Mesendoderm (in vitro differentiated cells): ENCODE measurements around the gene STRAP.

Experiments
- DNase-seq: peaks from one replicate; pipeline ENCODE4 v3.0.0; 2013
- H2AK5ac ChIP-seq: 2 replicates; pipeline ENCODE4 v1.6.1; 2013; ENCODE audit warnings: low read length, inconsistent platforms
- H2BK120ac ChIP-seq: 2 replicates; pipeline ENCODE4 v1.6.1; 2013; ENCODE audit warnings: low read depth, mild to moderate bottlenecking, low read length, moderate library complexity, mixed read lengths
- H2BK15ac ChIP-seq: replicated peaks from 2 replicates; pipeline ENCODE4 v1.6.1; 2013; ENCODE audit warnings: low read depth, mild to moderate bottlenecking, moderate library complexity
- H2BK5ac ChIP-seq: 2 replicates; pipeline ENCODE4 v1.6.1; 2013; ENCODE audit warnings: low read length, inconsistent platforms
- H3K18ac ChIP-seq: 2 replicates; pipeline ENCODE4 v1.6.1; 2013; ENCODE audit warnings: mild to moderate bottlenecking, low read length, mixed read lengths
- H3K23ac ChIP-seq: one replicate; pipeline ENCODE4 v1.6.1; 2013; ENCODE audit warnings: low read length
- H3K27ac ChIP-seq: 2 replicates; pipeline ENCODE4 v1.5.1; 2013; ENCODE audit warnings: low read depth, mild to moderate bottlenecking, inconsistent platforms, low read length, moderate library complexity
- H3K27me3 ChIP-seq: 2 replicates; pipeline ENCODE4 v1.6.1; 2013; ENCODE audit warnings: low read length, control low read depth, mild to moderate bottlenecking, inconsistent platforms; ENCODE audit not compliant: insufficient read depth, poor library complexity
- H3K36me3 ChIP-seq: 2 replicates; pipeline ENCODE4 v1.6.1; 2013; ENCODE audit warnings: low read length, inconsistent platforms; ENCODE audit not compliant: control insufficient read depth, insufficient read depth
- H3K4ac ChIP-seq: one replicate; pipeline ENCODE4 v1.6.1; 2013; ENCODE audit warnings: low read depth, mild to moderate bottlenecking, low read length, moderate library complexity
- H3K4me1 ChIP-seq: 2 replicates; pipeline ENCODE4 v1.6.1; 2013; ENCODE audit warnings: low read depth, low read length, inconsistent platforms; ENCODE audit not compliant: control insufficient read depth
- H3K4me2 ChIP-seq: 2 replicates; pipeline ENCODE4 v1.6.1; 2013; ENCODE audit warnings: low read length
- H3K4me3 ChIP-seq: 2 replicates; pipeline ENCODE4 v1.5.1; 2013; ENCODE audit warnings: mild to moderate bottlenecking, low read length
- H3K56ac ChIP-seq: one replicate; pipeline ENCODE4 v1.6.1; 2013; ENCODE audit warnings: low read length
- H3K79me1 ChIP-seq: 2 replicates; pipeline ENCODE4 v1.6.1; 2013; ENCODE audit warnings: low read length, inconsistent platforms
- H3K79me2 ChIP-seq: 2 replicates; pipeline ENCODE4 v1.6.1; 2013; ENCODE audit warnings: mild to moderate bottlenecking, low read length; ENCODE audit not compliant: control insufficient read depth, insufficient read depth
- H3K9ac ChIP-seq: 2 replicates; pipeline ENCODE4 v1.6.1; 2013; ENCODE audit warnings: low read length, inconsistent platforms
- H4K5ac ChIP-seq: one replicate; pipeline ENCODE4 v1.6.1; 2013; ENCODE audit warnings: low read length
- H4K8ac ChIP-seq: one replicate; pipeline ENCODE4 v1.6.1; 2013; ENCODE audit warnings: low read depth, mild to moderate bottlenecking, control low read depth, low read length, moderate library complexity
- WGBS: extraction: QIAGEN DNeasy Blood & Tissue Kit; methylation state at CpG from one replicate; pipeline ENCODE4 v1.1.7; 2013; ENCODE audit warnings: low lambda C conversion rate, missing lambda C conversion rate; ENCODE audit not compliant: insufficient coverage; ENCODE audit errors: extremely low coverage; 5-methylcytosine and 5-hydroxymethylcytosine counted together

STRAP gene

DNA sequence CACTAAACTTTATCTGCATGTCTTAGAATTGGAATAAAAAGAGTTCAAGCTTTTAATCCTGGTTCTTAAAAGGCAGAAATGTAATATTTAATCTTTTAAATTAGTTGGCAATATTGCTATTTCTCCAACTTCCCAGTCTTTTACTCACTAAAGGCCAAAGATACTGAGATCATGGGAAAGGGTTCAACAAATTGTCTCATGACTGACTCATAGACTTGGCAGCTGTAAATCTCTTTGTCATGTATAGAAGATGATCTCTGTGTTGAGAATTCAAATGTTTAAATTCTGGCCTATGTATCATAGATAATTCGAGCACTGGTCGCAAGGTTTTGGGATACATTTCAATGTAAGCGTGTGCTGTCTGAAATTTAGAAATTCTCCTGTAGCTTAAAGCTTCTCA lies 40.1 kb upstream of the STRAP start:
- H3K27me3 ChIP-seq = no peaks in the 10 kb centered on the region
- H4K5ac ChIP-seq = no peak overlapping the region
- H3K4me3 ChIP-seq = no peak overlapping the region
- H3K18ac ChIP-seq = no peak overlapping the region
- H3K36me3 ChIP-seq = no peaks in the 10 kb centered on the region
- no peak overlapping the region for H4K8ac ChIP-seq
- DNase-seq = no peak
- H3K27ac ChIP-seq = no peak overlapping the region
- no peak overlapping the region for H2AK5ac ChIP-seq
- no peak overlapping the region for H3K23ac ChIP-seq
- no peak overlapping the region for H3K4me2 ChIP-seq
- WGBS = no CpG with 5 or more reads among the region's 3 CpGs
- H3K4ac ChIP-seq = no peak overlapping the region
- H3K4me1 ChIP-seq = no peaks in the 10 kb centered on the region
- no peak overlapping the region for H3K9ac ChIP-seq
- H3K79me2 ChIP-seq = no peaks in the 10 kb centered on the region
- no peak overlapping the region for H2BK5ac ChIP-seq
- H3K56ac ChIP-seq = no peak overlapping the region
- H3K79me1 ChIP-seq = no peaks in the 10 kb centered on the region
- H2BK15ac ChIP-seq = no peak overlapping the region
- H2BK120ac ChIP-seq = no peak overlapping the region

DNA sequence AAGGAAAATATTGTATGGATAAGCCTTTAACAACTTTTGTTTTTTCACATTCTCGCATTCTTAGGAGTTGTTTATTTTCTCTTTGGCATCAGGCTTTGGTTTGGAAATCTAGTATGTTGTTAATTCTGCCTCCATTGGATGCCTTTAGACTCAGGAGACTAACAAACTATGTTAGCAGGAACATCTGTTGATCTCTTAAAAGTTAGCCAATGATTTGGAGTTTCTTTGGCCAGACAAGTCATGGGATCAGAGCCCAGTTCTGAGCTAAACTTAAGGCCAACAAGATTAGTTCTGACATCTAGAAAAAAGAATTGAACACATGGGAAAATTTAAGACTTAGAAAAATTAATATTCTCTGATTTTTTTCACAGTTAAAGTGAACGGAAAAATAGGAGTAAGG lies 35.3 kb upstream of the STRAP start:
- Histone ChIP-seq H3K27ac (no peak overlapping the region), H2AK5ac (no peak overlapping the region), H3K4me2 (no peak overlapping the region), H3K18ac (no peak overlapping the region), H3K23ac (no peak overlapping the region), H4K5ac (no peak overlapping the region), H3K79me2 (no peaks in the 10 kb centered on the region), H3K56ac (no peak overlapping the region), H2BK120ac (no peak overlapping the region), H2BK5ac (no peak overlapping the region), H4K8ac (no peak overlapping the region), H3K4me1 (no peaks in the 10 kb centered on the region), H2BK15ac (no peak overlapping the region), H3K36me3 (no peaks in the 10 kb centered on the region), H3K4ac (no peak overlapping the region), H3K9ac (no peak overlapping the region), H3K79me1 (no peaks in the 10 kb centered on the region), H3K27me3 (no peaks in the 10 kb centered on the region), H3K4me3 (no peak overlapping the region)
- WGBS = 100% methylated on average over 1 of the region's 2 CpGs
- no peak for DNase-seq

DNA sequence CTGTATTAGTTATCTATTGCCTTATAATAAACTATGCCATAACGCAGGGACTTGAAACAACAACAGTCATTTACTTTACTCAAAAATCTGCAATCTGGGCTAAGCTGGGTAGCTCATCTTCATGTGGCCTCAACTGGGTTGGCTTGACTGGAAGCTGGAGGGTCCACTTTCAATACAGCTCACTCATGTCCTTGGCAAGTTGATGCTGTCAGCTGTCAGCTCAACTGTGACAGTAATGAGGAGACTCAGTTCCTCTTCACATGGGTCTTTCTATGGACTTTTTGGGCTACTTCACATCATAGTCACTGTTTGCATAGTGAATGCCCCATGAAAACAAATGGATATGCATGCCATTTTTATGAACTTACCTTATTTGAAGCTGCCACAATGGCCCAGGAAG lies 33.6 kb upstream of the STRAP start:
- peaks cover 3% of the 10 kb centered on the region for H3K4me1 ChIP-seq
- H3K36me3 ChIP-seq = no peaks in the 10 kb centered on the region
- no peak overlapping the region for H2BK15ac ChIP-seq
- no peak overlapping the region for H3K4me2 ChIP-seq
- H3K79me1 ChIP-seq = no peaks in the 10 kb centered on the region
- no peak overlapping the region for H3K18ac ChIP-seq
- no peak overlapping the region for H2AK5ac ChIP-seq
- no peak overlapping the region for H3K9ac ChIP-seq
- H3K23ac ChIP-seq = no peak overlapping the region
- H3K27ac ChIP-seq = no peak overlapping the region
- H4K5ac ChIP-seq = no peak overlapping the region
- DNase-seq = no peak
- H3K56ac ChIP-seq = no peak overlapping the region
- H4K8ac ChIP-seq = no peak overlapping the region
- H3K4me3 ChIP-seq = no peak overlapping the region
- H3K27me3 ChIP-seq = no peaks in the 10 kb centered on the region
- no peak overlapping the region for H2BK120ac ChIP-seq
- H3K4ac ChIP-seq = no peak overlapping the region
- WGBS = no CpG with 5 or more reads among the region's 1 CpG
- H2BK5ac ChIP-seq = no peak overlapping the region
- H3K79me2 ChIP-seq = no peaks in the 10 kb centered on the region

DNA sequence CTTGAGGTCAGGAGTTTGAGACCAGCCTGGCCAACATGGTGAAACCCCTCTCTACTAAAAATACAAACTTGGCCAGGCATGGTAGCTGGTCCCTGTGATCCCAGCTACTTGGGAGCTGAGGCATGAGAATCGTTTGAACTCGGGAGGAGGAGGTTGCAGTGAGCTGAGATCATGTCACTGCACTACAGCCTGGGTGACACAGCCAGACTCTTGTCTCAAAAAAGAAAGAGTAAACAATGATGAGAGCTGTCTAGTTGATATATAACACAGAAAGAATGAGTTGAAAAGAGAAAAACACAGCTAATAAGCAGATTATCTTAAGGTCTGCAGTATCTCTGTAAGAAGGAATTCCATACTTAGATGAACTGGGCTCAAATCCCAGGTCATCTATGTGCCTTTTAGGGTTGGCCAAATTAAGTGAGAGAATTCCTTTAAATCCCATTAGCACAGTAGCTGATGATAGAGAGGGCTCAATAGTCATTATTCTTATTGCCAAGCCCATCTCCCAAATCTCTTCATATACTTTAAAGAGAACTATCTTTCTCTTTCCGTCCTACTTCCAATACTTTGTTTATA lies 31.1 kb upstream of the STRAP start:
- no peak overlapping the region for H3K4me3 ChIP-seq
- no peak overlapping the region for H4K5ac ChIP-seq
- H3K56ac ChIP-seq = no peak overlapping the region
- no peak overlapping the region for H3K9ac ChIP-seq
- 100% methylated on average over 1 of the region's 3 CpGs for WGBS
- H3K18ac ChIP-seq = no peak overlapping the region
- H3K4me2 ChIP-seq = no peak overlapping the region
- no peak overlapping the region for H4K8ac ChIP-seq
- peaks cover 3% of the 10 kb centered on the region for H3K4me1 ChIP-seq
- H3K36me3 ChIP-seq = no peaks in the 10 kb centered on the region
- no peak overlapping the region for H2BK15ac ChIP-seq
- DNase-seq = no peak
- H2BK120ac ChIP-seq = no peak overlapping the region
- no peaks in the 10 kb centered on the region for H3K79me1 ChIP-seq
- no peaks in the 10 kb centered on the region for H3K27me3 ChIP-seq
- H3K79me2 ChIP-seq = no peaks in the 10 kb centered on the region
- H2BK5ac ChIP-seq = no peak overlapping the region
- H3K4ac ChIP-seq = no peak overlapping the region
- no peak overlapping the region for H3K23ac ChIP-seq
- no peak overlapping the region for H2AK5ac ChIP-seq
- no peak overlapping the region for H3K27ac ChIP-seq

- Histone ChIP-seq H3K27me3 (no peaks in the 10 kb centered on the region), H3K4me1 (peaks cover 3% of the 10 kb centered on the region), H3K79me1 (no peaks in the 10 kb centered on the region), H4K8ac (no peak overlapping the region), H4K5ac (no peak overlapping the region), H2BK15ac (no peak overlapping the region), H3K56ac (no peak overlapping the region), H2AK5ac (no peak overlapping the region), H3K4me2 (no peak overlapping the region), H2BK120ac (no peak overlapping the region), H3K23ac (no peak overlapping the region), H3K18ac (no peak overlapping the region), H3K36me3 (no peaks in the 10 kb centered on the region), H3K79me2 (no peaks in the 10 kb centered on the region), H2BK5ac (no peak overlapping the region), H3K27ac (no peak overlapping the region), H3K9ac (no peak overlapping the region), H3K4ac (no peak overlapping the region), H3K4me3 (no peak overlapping the region)
- WGBS = no CpG with 5 or more reads among the region's 3 CpGs
- peak; percentile 11 for DNase-seq
Observed at GRCh38 chr12:15851919-15852318, 30.3 kb upstream of the STRAP start.

GRCh38 chr12:15852383-15852782 lies 29.8 kb upstream of the STRAP start:
- H2AK5ac ChIP-seq = no peak overlapping the region
- no peak overlapping the region for H3K9ac ChIP-seq
- no peak overlapping the region for H3K27ac ChIP-seq
- H3K27me3 ChIP-seq = no peaks in the 10 kb centered on the region
- no peak for DNase-seq
- no peak overlapping the region for H2BK15ac ChIP-seq
- H4K5ac ChIP-seq = no peak overlapping the region
- no CpG with 5 or more reads among the region's 5 CpGs for WGBS
- no peak overlapping the region for H3K4me3 ChIP-seq
- H4K8ac ChIP-seq = no peak overlapping the region
- H3K4me2 ChIP-seq = no peak overlapping the region
- no peak overlapping the region for H3K23ac ChIP-seq
- H3K4me1 ChIP-seq = peaks cover 3% of the 10 kb centered on the region
- H3K56ac ChIP-seq = no peak overlapping the region
- H2BK5ac ChIP-seq = no peak overlapping the region
- no peaks in the 10 kb centered on the region for H3K36me3 ChIP-seq
- H3K79me1 ChIP-seq = no peaks in the 10 kb centered on the region
- no peaks in the 10 kb centered on the region for H3K79me2 ChIP-seq
- H2BK120ac ChIP-seq = no peak overlapping the region
- no peak overlapping the region for H3K18ac ChIP-seq
- H3K4ac ChIP-seq = no peak overlapping the region
